Type B pancreatic cell (in vitro differentiated cells): ENCODE data around the gene ACOXL. TPM values are rescaled to one million over a fixed set of nuclear protein-coding genes. Genes with fewer than 3 reads are reported as not detected.

Experiments
- DNase-seq: peaks from one replicate; pipeline ENCODE4 v3.0.0; 2021; ENCODE audit warnings: mixed read lengths; ENCODE audit not compliant: unreplicated experiment; ENCODE audit errors: extremely low spot score
- H3K27ac Mint-ChIP-seq: 2 replicates; pipeline ENCODE4 v1.8.0; 2021; ENCODE audit warnings: mild to moderate bottlenecking, mixed read lengths
- H3K27me3 Mint-ChIP-seq: 2 replicates; pipeline ENCODE4 v1.8.0; 2021; ENCODE audit warnings: mixed read lengths
- H3K36me3 Mint-ChIP-seq: 2 replicates; pipeline ENCODE4 v1.8.0; 2021; ENCODE audit warnings: mixed read lengths
- H3K4me1 Mint-ChIP-seq: one replicate; pipeline ENCODE4 v1.8.0; 2021; ENCODE audit warnings: mixed read lengths; ENCODE audit not compliant: unreplicated experiment
- H3K4me3 Mint-ChIP-seq: 2 replicates; pipeline ENCODE4 v1.8.0; 2021; ENCODE audit warnings: mild to moderate bottlenecking, mixed read lengths
- H3K9me3 Mint-ChIP-seq: 2 replicates; pipeline ENCODE4 v1.8.0; 2021; ENCODE audit warnings: mixed read lengths
- total RNA-seq: library from RNA; stranded (reverse); gene quantifications from 2 replicates; pipeline ENCODE4 v1.2.1, GENCODE V29; 2021; ENCODE audit warnings: low replicate concordance
- TF ChIP-seq, protein P1 (sequence below): fragments of 200-600 bp; sonication (generic); conservative IDR thresholded peaks from 2 replicates; pipeline ENCODE4 v1.5.0; 2021; ENCODE audit warnings: antibody characterized with exemption, mild to moderate bottlenecking

The ACOXL gene
- total RNA-seq, 1 donor from 2014 or later: 1.4 TPM

DNA sequence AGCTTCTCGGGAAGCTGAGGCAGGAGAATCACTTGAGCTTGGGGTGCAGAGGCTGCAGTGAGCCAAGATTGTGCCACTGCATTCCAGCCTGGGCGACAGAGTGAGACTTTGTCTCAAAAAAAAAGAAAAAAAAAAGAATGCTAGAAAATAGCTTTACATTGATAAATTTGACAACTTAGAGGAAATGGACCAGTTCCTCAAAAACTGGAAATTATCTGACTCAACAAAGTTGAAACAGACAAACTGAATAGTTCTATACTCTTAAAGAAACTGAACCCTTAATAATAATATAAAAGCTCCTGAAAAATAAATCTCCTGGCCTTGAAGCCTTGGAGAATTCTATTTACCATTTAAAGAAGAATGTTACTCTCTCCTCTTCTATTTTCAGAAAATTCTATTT is 237.3 kb downstream of the ACOXL start:
- Mint-ChIP-seq H3K36me3 (no peaks in the 10 kb centered on the region), H3K4me3 (no peak overlapping the region), H3K27ac (no peak overlapping the region), H3K27me3 (no peaks in the 10 kb centered on the region), H3K4me1 (no peaks in the 10 kb centered on the region), H3K9me3 (no peaks in the 10 kb centered on the region)
- TF ChIP-seq, protein P1, sequence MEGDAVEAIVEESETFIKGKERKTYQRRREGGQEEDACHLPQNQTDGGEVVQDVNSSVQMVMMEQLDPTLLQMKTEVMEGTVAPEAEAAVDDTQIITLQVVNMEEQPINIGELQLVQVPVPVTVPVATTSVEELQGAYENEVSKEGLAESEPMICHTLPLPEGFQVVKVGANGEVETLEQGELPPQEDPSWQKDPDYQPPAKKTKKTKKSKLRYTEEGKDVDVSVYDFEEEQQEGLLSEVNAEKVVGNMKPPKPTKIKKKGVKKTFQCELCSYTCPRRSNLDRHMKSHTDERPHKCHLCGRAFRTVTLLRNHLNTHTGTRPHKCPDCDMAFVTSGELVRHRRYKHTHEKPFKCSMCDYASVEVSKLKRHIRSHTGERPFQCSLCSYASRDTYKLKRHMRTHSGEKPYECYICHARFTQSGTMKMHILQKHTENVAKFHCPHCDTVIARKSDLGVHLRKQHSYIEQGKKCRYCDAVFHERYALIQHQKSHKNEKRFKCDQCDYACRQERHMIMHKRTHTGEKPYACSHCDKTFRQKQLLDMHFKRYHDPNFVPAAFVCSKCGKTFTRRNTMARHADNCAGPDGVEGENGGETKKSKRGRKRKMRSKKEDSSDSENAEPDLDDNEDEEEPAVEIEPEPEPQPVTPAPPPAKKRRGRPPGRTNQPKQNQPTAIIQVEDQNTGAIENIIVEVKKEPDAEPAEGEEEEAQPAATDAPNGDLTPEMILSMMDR: no peak
- DNase-seq: no peak

DNA sequence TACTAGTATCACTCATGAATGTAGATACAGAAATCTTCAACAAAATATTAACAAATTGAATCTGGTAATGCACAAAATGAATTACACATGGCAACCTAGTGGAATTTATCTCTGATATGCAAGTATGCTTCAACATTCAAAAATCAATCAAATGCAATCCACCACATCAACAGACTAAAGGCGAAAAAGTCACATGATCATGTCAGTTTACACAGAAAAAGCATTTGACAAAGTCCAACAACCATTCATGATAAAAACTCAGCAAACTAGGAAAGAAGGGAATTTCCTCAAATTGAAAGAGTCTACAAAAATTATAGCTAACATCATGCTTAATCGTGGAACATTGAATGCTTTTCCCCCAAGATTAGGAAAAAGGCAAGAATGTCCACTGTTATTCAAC is 237.8 kb downstream of the ACOXL start:
- Mint-ChIP-seq H3K36me3 (no peaks in the 10 kb centered on the region), H3K9me3 (no peaks in the 10 kb centered on the region), H3K4me1 (no peaks in the 10 kb centered on the region), H3K27me3 (no peaks in the 10 kb centered on the region), H3K4me3 (no peak overlapping the region), H3K27ac (no peak overlapping the region)
- TF ChIP-seq, protein P1: no peak
- no peak for DNase-seq

DNA sequence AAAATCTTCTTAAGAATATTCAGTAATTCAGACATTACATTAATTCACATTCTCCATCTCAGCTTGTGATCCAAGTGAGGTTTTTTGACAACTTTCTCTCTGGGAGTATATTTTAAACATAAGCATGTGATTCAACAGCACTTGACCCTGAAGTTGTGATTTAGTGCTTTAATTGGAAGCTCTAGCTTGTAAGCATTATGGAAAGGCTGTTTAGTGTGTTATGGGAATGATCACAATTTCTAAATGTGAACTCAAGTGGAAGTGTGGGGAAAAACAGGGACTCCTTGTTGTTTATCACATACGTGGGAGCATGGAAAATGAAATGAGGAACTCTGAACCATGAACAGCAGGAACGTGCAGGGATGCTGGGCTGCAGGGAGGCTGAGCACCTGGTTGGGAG is 239.4 kb downstream of the ACOXL start:
- H3K27me3 Mint-ChIP-seq: no peaks in the 10 kb centered on the region
- H3K27ac Mint-ChIP-seq: no peak overlapping the region
- no peaks in the 10 kb centered on the region for H3K9me3 Mint-ChIP-seq
- H3K36me3 Mint-ChIP-seq: no peaks in the 10 kb centered on the region
- no peak for DNase-seq
- H3K4me1 Mint-ChIP-seq: peaks cover 4% of the 10 kb centered on the region
- TF ChIP-seq, protein P1: no peak
- H3K4me3 Mint-ChIP-seq: no peak overlapping the region

DNA sequence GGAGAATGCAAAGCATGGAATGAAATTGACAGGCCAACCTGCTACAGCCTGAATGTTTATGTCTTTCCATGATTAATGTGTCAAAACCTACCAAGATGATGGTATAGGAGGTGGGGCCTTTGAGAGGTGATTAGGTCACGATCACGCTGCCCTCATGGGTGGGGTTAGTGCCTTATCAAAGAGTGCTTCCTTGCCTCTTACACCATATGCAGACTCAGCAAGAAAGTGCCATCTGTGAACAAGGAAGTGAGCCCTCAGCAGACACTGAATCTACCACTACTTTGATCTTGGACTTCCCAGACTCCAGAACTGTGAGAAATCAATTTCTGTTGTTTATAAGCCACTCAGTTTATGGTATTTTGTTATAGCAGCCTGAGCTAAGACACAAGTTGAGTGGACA is 240.9 kb downstream of the ACOXL start:
- DNase-seq: no peak
- peaks cover 4% of the 10 kb centered on the region for H3K4me1 Mint-ChIP-seq
- no peaks in the 10 kb centered on the region for H3K36me3 Mint-ChIP-seq
- TF ChIP-seq, protein P1: no peak
- no peak overlapping the region for H3K4me3 Mint-ChIP-seq
- no peaks in the 10 kb centered on the region for H3K9me3 Mint-ChIP-seq
- H3K27ac Mint-ChIP-seq: no peak overlapping the region
- H3K27me3 Mint-ChIP-seq: no peaks in the 10 kb centered on the region

DNA sequence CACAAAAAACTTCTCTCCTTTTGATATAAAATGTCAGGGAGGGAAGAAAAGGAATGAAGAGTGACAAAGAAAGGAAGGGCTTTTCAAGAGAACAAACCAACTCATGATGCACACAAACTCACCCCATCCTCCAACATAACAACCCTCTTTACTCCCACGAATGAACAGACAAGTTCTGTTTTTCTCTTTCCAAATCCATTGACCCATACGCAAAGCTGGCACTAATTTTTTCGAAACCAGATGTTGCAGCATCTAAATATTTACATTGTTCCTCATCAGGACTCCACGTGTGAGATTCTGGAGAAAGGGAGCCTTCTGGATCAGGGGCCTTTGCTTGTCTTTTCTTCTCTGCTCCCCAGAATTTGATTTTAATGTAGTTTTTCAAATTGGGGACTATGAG is 245.0 kb downstream of the ACOXL start:
- Mint-ChIP-seq H3K36me3 (no peaks in the 10 kb centered on the region), H3K27me3 (no peaks in the 10 kb centered on the region), H3K4me3 (no peak overlapping the region), H3K27ac (no peak overlapping the region), H3K9me3 (no peaks in the 10 kb centered on the region), H3K4me1 (peaks cover 4% of the 10 kb centered on the region)
- TF ChIP-seq, protein P1: no peak
- DNase-seq: no peak

DNA sequence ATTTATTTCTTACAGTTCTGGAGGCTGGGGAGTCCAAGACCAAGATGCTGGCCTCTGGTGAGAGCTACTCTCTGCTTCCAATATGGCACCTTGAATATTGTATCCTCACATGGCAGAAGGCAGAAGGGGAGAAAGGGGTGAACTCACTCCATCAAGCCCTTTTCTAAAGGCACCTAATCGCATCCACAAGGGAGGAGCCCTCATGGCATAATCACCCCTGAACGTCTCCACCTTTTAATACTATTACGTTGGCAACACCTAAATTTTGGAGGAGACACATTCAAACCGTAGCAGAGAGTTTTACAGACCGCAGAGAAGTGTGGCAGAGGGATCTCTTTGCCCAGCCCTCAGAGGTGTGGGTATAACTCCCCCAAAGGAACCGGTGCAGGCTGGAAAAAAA is 245.8 kb downstream of the ACOXL start:
- H3K27me3 Mint-ChIP-seq: no peaks in the 10 kb centered on the region
- H3K4me1 Mint-ChIP-seq: peaks cover 4% of the 10 kb centered on the region
- H3K36me3 Mint-ChIP-seq: no peaks in the 10 kb centered on the region
- no peak for DNase-seq
- TF ChIP-seq, protein P1: no peak
- H3K4me3 Mint-ChIP-seq: no peak overlapping the region
- H3K9me3 Mint-ChIP-seq: no peaks in the 10 kb centered on the region
- no peak overlapping the region for H3K27ac Mint-ChIP-seq
